ENCODE measurements around the gene ITPR3.

Gene ITPR3

GRCh38 chr6:33709605-33710295, 88.6 kb downstream of the ITPR3 start:
- in situ Hi-C loops (cut with MboI; ENCODE audit: low sequenced_read_pairs), result no loop called here
- H3K36me3 ChIP-seq (replicated peaks), result peaks cover 31% of the 10 kb centered on the region
- H3K9me3 ChIP-seq, result no peaks in the 10 kb centered on the region; the same call in 1 of the 2 replicates
- peaks cover 21% of the 10 kb centered on the region for H3K4me1 ChIP-seq
- H3K4me3 ChIP-seq, result no peak overlapping the region
- no peaks in the 10 kb centered on the region for H3K27me3 ChIP-seq (ENCODE audit: low read depth)
- no peak for DNase-seq (ENCODE audit: low spot score in 2 of 2)

GRCh38 chr6:33710296-33711121, 89.4 kb downstream of the ITPR3 start:
- DNase-seq (ENCODE audit: low spot score in 2 of 2), result no peak
- Histone ChIP-seq H3K9me3 (no peaks in the 10 kb centered on the region; the same call in 1 of the 2 replicates), H3K4me1 (peaks cover 21% of the 10 kb centered on the region), H3K36me3 (replicated peaks) (peaks cover 31% of the 10 kb centered on the region), H3K4me3 (peak overlapping the region; percentile 98), H3K27me3 (ENCODE audit: low read depth) (no peaks in the 10 kb centered on the region)
- in situ Hi-C loops (cut with MboI; ENCODE audit: low sequenced_read_pairs), result no loop called here

DNA sequence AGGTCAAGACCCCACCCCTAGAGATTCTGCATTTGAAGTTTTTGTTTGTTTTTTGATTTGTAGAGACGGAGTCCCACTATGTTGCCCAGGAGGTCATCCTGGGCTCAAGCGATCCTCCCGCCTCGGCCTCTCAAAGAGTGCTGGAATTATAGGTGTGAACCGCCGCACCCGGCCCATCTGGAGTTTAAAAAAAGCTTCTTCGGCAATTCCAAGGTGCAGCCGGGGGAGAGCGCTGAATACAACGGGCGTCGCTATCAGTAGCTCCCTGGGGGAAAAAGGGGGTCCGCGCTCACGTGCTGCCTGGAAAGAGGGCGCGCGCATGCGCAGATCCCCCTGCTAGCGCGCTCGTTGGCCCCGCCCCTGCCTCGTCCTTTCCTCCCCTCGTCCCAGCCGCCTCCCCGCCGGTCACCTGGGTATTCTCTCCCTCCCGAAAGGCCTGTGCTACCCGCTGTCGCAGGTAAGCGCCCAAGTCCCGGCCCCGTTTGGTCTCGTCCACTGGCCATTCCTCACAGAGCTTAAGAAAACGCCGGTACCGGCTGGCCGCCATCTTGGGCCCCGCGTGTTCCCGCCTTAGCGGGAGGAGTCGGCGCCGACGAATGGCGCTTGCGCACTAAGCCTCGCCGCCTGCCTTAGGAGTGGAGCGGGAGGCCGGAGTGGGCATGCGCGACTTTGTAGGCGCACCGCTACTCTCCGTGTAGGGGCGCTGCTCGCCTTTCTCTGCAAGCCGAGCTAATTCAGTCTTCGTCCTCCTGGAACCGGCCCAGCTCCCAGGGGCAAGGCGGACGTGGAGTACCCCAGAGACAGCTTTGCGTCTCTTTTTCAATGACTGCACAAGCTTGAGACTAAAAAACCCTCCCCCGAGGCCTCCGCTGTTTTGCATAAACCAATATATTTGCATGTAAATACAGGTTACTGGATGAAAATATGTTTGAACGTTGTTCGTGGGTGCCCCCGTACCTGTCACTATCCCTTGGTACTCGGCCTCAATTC, 90.3 kb downstream of the ITPR3 start, which contains the start of gene UQCC2:
Gene UQCC2, minus strand, starts transcription at position 561 of the 990 bp plus-strand sequence. Its CDS starts 14 bp downstream, at position 547.
- DNase-seq (ENCODE audit: low spot score in 2 of 2), result peak; percentile 96 to 98
- Histone ChIP-seq H3K4me1 (peaks cover 18% of the 10 kb centered on the region), H3K36me3 (replicated peaks) (peaks cover 28% of the 10 kb centered on the region), H3K4me3 (peak within 1 kb of the TSS; percentile 98), H3K9me3 (no peaks in the 10 kb centered on the region; the same call in 1 of the 2 replicates), H3K27me3 (ENCODE audit: low read depth) (no peaks in the 10 kb centered on the region)
- in situ Hi-C loops (cut with MboI; ENCODE audit: low sequenced_read_pairs), result no loop called here

GRCh38 chr6:33712914-33713313, 91.8 kb downstream of the ITPR3 start:
- H3K4me1 ChIP-seq, result peaks cover 15% of the 10 kb centered on the region
- peaks cover 28% of the 10 kb centered on the region for H3K36me3 ChIP-seq (replicated peaks)
- DNase-seq (ENCODE audit: low spot score in 2 of 2), result no peak
- no peaks in the 10 kb centered on the region; the same call in 1 of the 2 replicates for H3K9me3 ChIP-seq
- H3K4me3 ChIP-seq, result no peak overlapping the region
- in situ Hi-C loops (cut with MboI; ENCODE audit: low sequenced_read_pairs), result no loop called here
- no peaks in the 10 kb centered on the region for H3K27me3 ChIP-seq (ENCODE audit: low read depth)

DNA sequence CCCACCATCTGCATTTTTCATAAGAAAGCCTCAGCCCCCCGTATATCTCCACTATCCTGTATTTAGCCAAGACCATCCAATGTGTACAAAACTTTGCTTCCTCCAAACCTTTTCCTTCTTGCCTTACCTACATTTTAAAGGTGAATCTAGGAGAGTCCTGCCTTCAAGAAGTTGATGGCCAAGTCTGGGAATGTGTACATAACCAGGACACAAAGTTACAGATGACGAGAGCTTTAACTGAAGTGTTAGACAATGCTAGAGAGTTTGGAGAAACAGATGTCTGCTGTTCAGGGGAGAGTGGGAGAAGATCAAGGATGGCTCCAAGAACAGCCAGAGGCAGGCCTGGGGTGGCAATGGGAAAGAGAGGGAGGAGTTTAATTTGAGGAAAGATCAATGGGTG, 92.7 kb downstream of the ITPR3 start:
- in situ Hi-C loops (cut with MboI; ENCODE audit: low sequenced_read_pairs), result no loop called here
- H3K27me3 ChIP-seq (ENCODE audit: low read depth), result no peaks in the 10 kb centered on the region
- H3K4me1 ChIP-seq, result peaks cover 15% of the 10 kb centered on the region
- peaks cover 20% of the 10 kb centered on the region for H3K36me3 ChIP-seq (replicated peaks)
- H3K9me3 ChIP-seq, result no peaks in the 10 kb centered on the region; the same call in 1 of the 2 replicates
- DNase-seq (ENCODE audit: low spot score in 2 of 2), result no peak
- no peak overlapping the region for H3K4me3 ChIP-seq

GRCh38 chr6:33714385-33715040, 93.4 kb downstream of the ITPR3 start:
- Histone ChIP-seq H3K9me3 (no peaks in the 10 kb centered on the region; the same call in 1 of the 2 replicates), H3K4me3 (no peak overlapping the region), H3K36me3 (replicated peaks) (peaks cover 12% of the 10 kb centered on the region), H3K4me1 (peaks cover 15% of the 10 kb centered on the region), H3K27me3 (ENCODE audit: low read depth) (no peaks in the 10 kb centered on the region)
- no peak for DNase-seq (ENCODE audit: low spot score in 2 of 2)
- in situ Hi-C loops (cut with MboI; ENCODE audit: low sequenced_read_pairs), result no loop called here

DNA sequence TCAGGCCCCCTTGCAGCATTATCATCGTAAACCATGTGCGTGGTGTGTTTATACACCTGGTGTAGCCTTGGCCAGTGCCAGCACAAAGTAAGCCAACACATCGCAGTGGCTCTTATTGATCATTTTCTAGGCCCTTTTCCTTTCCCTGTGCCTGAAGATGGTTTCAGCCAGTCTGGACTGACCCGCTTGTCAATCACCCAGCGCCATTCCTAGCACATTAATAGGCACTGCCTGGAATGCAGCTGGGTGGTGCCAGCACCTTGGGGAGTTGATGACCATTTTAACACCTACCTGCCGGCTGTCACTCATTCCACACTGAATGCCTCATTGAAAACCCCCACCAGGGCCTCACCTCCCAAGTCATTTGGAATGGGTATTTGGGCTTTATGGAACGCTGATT, 95.3 kb downstream of the ITPR3 start:
- peaks cover 5% of the 10 kb centered on the region for H3K4me1 ChIP-seq
- H3K27me3 ChIP-seq (ENCODE audit: low read depth), result peaks cover 6% of the 10 kb centered on the region
- no peaks in the 10 kb centered on the region; the same call in 1 of the 2 replicates for H3K9me3 ChIP-seq
- in situ Hi-C loops (cut with MboI; ENCODE audit: low sequenced_read_pairs), result no loop called here
- H3K4me3 ChIP-seq, result no peak overlapping the region
- no peaks in the 10 kb centered on the region for H3K36me3 ChIP-seq (replicated peaks)
- no peak for DNase-seq (ENCODE audit: low spot score in 2 of 2)

DNA sequence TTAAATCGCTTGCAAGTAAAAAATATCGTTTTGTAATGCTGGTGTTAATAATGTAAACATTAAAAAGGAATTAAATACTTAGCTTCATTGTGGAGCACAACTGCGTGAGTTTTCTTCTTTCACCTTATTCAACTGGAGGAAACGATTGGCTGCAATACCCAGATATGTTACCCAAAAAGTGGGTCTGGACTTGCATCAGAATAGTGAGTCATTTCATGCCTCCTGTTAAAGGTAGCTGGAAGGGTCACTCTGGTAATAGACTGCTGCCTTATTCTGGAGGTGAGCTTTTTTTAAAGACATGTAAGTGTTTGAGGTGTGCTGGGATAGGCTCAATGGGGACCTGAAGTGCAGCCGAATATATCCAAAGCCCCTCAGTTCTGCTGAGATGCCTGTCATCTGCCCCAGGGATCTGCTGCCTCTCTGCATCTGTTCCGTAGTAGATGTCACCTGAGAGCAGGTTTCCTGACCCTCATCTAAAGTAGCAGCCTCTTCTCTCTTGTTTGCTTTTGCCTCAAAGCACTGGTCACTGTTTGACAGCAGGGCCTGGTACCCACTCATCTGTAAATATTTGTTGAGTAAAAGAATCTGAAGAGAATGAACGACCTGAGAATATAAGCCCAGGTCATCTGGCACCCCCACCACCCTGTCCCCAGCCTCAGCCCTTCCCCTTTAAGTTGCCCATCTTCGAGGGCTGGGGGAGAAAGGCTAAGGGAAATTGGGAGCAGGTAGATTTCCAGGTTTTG, 95.9 kb downstream of the ITPR3 start:
- in situ Hi-C loops (cut with MboI; ENCODE audit: low sequenced_read_pairs), result no loop called here
- peaks cover 2% of the 10 kb centered on the region for H3K4me1 ChIP-seq
- no peaks in the 10 kb centered on the region for H3K36me3 ChIP-seq (replicated peaks)

DNA sequence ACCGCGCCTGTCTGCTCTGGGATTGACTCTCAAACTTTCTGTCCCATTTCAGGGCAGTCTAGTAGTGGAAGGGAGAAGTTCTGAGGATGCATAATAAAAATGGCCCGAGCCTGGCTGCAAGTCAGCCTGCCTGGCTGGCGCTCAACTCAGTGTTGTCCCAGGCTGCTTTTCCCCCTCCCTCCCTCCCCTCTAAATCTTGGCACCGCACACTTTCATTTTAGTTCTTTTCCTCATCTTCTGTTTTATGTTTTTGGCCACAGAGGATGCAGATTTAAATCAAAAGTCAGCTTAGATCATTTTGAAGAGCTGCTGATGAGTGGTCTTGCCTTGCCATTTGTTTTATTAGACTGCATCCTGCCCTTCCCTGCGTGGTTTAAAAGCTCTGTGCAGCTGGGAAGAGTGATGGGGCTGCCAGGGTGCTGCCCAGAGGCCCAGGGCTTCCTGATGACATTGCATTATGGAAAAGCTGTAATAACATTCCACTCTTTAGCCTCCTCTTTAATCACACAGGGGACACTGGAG, 96.9 kb downstream of the ITPR3 start:
- Histone ChIP-seq H3K4me3 (no peak overlapping the region), H3K27me3 (ENCODE audit: low read depth) (peaks cover 23% of the 10 kb centered on the region), H3K4me1 (no peaks in the 10 kb centered on the region), H3K36me3 (replicated peaks) (no peaks in the 10 kb centered on the region), H3K9me3 (no peaks in the 10 kb centered on the region)
- DNase-seq (ENCODE audit: low spot score in 2 of 2), result no peak
- in situ Hi-C loops (cut with MboI; ENCODE audit: low sequenced_read_pairs), result no loop called here

More for the DNA sequence above, 95.9 kb downstream of the ITPR3 start:
- Histone ChIP-seq H3K27me3 (ENCODE audit: low read depth) (peaks cover 13% of the 10 kb centered on the region), H3K4me3 (no peak overlapping the region), H3K9me3 (no peaks in the 10 kb centered on the region; the same call in 1 of the 2 replicates)
- no peak for DNase-seq (ENCODE audit: low spot score in 2 of 2)

- H3K4me3 ChIP-seq, result no peak overlapping the region
- H3K9me3 ChIP-seq, result no peaks in the 10 kb centered on the region
- in situ Hi-C loops (cut with MboI; ENCODE audit: low sequenced_read_pairs), result no loop called here
- H3K36me3 ChIP-seq (replicated peaks), result no peaks in the 10 kb centered on the region
- peaks cover 29% of the 10 kb centered on the region for H3K27me3 ChIP-seq (ENCODE audit: low read depth)
- DNase-seq (ENCODE audit: low spot score in 2 of 2), result no peak
- no peaks in the 10 kb centered on the region for H3K4me1 ChIP-seq
Measured at GRCh38 chr6:33718713-33719112, 97.6 kb downstream of the ITPR3 start.

DNA sequence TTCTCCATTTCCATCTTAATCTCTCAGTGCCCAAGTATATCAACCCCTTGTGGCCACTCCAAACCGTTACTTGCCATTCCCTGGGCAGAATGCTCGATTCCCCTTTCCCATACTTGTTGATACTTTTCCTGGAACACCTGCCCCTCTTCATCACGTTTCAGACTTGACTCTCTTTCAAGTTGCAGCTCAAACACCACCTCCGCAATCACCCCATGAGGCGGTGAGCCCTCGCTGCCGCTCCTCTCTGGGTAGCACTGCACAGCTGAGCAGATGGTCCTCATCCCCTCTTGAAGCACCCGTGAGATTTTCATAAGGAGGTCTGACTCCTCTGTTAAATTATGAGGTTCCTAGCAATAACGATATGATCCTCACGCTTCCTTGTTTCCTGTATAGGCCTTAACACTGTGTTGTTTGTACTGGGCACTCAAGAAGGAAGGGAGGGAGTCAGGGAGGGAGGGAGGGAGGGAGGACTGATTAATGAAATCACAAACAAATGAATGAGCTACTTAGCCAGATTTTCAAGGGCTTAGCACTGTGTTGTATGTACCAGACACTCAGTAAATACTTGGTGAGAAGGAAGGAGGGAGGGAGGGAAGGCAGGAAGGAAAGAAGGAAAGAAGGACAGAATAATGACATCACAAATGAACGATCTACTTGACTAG, 98.3 kb downstream of the ITPR3 start:
- in situ Hi-C loops (cut with MboI; ENCODE audit: low sequenced_read_pairs), result no loop called here
- no peaks in the 10 kb centered on the region for H3K9me3 ChIP-seq
- no peaks in the 10 kb centered on the region for H3K4me1 ChIP-seq
- peaks cover 36% of the 10 kb centered on the region for H3K27me3 ChIP-seq (ENCODE audit: low read depth)
- no peaks in the 10 kb centered on the region for H3K36me3 ChIP-seq (replicated peaks)
- no peak overlapping the region for H3K4me3 ChIP-seq
- DNase-seq (ENCODE audit: low spot score in 2 of 2), result no peak

DNA sequence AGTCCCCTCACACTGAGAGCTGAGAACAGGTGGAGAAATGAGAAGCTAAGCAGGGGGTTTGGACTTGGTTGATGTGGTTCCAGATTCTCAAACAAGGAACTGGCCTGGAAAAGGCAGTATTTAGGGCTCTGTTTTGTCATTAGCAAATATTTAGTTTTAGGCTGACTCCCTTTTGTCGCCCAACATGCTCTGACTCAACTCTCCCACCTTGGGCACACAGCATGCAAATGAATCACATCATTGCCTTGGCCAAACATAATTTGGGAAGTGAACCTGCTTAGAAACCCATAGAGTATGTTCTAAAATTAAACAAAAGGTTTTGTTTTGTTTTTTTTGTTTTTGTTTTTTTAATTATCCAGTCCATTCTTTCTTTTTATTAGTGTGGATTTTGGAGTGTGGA, 99.9 kb downstream of the ITPR3 start:
- DNase-seq (ENCODE audit: low spot score in 2 of 2), result no peak
- H3K9me3 ChIP-seq, result no peaks in the 10 kb centered on the region
- no peak overlapping the region for H3K4me3 ChIP-seq
- in situ Hi-C loops (cut with MboI; ENCODE audit: low sequenced_read_pairs), result no loop called here
- H3K4me1 ChIP-seq, result no peaks in the 10 kb centered on the region
- H3K36me3 ChIP-seq (replicated peaks), result no peaks in the 10 kb centered on the region
- peaks cover 47% of the 10 kb centered on the region for H3K27me3 ChIP-seq (ENCODE audit: low read depth)

All from HAP-1 (cell line).